IgD-negative memory B cell (primary cell): ENCODE data around the gene NDOR1. TPM values are rescaled to one million over a fixed set of nuclear protein-coding genes. Genes with fewer than 3 reads are reported as not detected.

Experiments used
- H3K27ac Mint-ChIP-seq, 3 donors: one replicate each; pipeline ENCODE4 v1.8.0; 2020 to 2022; ENCODE audit warnings: mild to moderate bottlenecking in 3 of 3, mixed read lengths in 3 of 3, moderate library complexity in 1 of 3
- H3K27me3 Mint-ChIP-seq: one replicate; pipeline ENCODE4 v1.8.0; 2021; ENCODE audit warnings: mixed read lengths
- H3K36me3 Mint-ChIP-seq: one replicate; pipeline ENCODE4 v1.8.0; 2020; ENCODE audit warnings: mild to moderate bottlenecking, mixed read lengths
- H3K4me1 Mint-ChIP-seq, 3 donors: one replicate each; pipeline ENCODE4 v1.8.0; 2020 to 2022; ENCODE audit warnings: mixed read lengths in 3 of 3, mild to moderate bottlenecking in 1 of 3
- H3K4me3 Mint-ChIP-seq, 4 donors: one replicate each; pipeline ENCODE4 v1.8.0; 2020 to 2022; ENCODE audit warnings: mild to moderate bottlenecking in 4 of 4, mixed read lengths in 4 of 4, moderate library complexity in 3 of 4
- H3K9me3 Mint-ChIP-seq, 3 donors: one replicate each; pipeline ENCODE4 v1.8.0; 2020 to 2021; ENCODE audit warnings: mixed read lengths in 3 of 3, mild to moderate bottlenecking in 1 of 3
- polyA plus RNA-seq: library from polyadenylated mRNA; unstranded; fragments of 300-500 nt; fragmentation: Illumina TruSeq; gene quantifications from one replicate; pipeline ENCODE4 v1.2.3, GENCODE V29; 2021

Gene NDOR1
- polyA plus RNA-seq, 1 donor from 2014 or later, result 7.6 TPM

GRCh38 chr9:137224830-137225694 lies 19.6 kb downstream of the NDOR1 start, which contains the start of gene CYSRT1:
Gene CYSRT1, plus strand, starts transcription at chr9:137225174. Its CDS starts 448 bp downstream, at chr9:137225622.
- peaks cover 7% of the 10 kb centered on the region for H3K27me3 Mint-ChIP-seq
- no peaks in the 10 kb centered on the region for H3K36me3 Mint-ChIP-seq
- no peaks in the 10 kb centered on the region for H3K9me3 Mint-ChIP-seq
- H3K27ac Mint-ChIP-seq, result peak within 1 kb of the TSS in 2 of 3 donors; percentile 88 to 90
- peaks cover 0 to 4% (median 2%) of the 10 kb centered on the region in 3 donors for H3K4me1 Mint-ChIP-seq
- H3K4me3 Mint-ChIP-seq, result peak within 1 kb of the TSS; percentile 76 to 94 (median 88)

DNA sequence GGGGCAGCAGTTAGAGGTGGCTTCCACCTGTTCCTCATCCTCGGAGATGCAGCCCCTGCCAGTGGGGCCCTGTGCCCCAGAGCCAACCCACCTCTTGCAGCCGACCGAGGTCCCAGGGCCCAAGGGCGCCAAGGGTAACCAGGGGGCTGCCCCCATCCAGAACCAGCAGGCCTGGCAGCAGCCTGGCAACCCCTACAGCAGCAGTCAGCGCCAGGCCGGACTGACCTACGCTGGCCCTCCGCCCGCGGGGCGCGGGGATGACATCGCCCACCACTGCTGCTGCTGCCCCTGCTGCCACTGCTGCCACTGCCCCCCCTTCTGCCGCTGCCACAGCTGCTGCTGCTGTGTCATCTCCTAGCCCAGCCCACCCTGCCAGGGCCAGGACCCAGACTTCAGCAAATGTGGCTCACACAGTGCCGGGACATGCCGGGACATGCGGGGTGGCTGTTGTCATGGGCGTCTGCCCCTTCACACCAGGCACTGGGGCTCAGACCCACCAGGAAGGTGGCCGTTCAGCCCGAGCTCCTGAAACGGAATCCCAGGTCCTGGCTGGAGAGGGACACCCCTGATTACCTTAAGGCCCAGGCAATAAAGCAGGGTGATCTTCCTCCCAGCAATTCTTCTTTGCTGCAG lies 20.3 kb downstream of the NDOR1 start:
- Mint-ChIP-seq H3K27me3 (peaks cover 6% of the 10 kb centered on the region), H3K27ac (peak overlapping the region in 1 of 3 donors; percentile 18), H3K9me3 (no peaks in the 10 kb centered on the region), H3K4me3 (peak overlapping the region in 1 of 4 donors; percentile 34), H3K4me1 (peaks cover 0 to 4% (median 2%) of the 10 kb centered on the region in 3 donors), H3K36me3 (no peaks in the 10 kb centered on the region)

DNA sequence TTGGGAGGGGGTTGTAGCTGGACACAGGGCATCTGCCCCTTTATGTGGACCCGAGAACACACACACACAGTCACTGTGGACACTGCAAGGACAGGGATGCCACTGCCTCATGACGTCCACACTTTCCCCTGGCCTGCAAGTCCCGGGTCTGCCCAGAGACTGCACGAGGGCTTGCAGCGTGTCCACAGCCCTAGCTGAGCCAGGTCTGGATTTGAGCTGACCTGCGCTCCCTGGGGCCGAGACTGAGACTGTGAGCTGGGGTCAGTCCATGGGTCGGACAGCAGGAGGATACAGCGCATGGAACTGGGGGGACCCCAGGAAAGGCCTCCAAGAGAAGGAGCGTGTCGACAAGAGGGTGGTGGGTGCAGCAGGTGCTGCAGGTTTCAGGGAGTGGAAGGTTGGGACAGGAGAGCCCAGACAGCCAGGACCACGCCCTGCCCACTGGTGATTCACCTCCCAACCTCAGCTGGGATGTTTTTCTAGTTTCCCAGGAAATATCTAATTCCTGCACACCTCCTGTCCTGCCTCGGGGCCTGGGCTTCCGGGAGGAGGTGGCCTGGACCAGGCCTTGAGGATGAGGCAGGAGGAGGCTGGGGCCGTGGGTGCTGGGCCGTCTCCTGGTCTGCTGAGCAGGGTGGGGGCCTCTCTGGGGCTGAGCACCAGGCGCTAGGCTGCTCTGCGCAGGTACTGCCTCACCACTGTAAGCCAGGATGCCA lies 21.0 kb downstream of the NDOR1 start:
- peaks cover 6% of the 10 kb centered on the region for H3K27me3 Mint-ChIP-seq
- no peaks in the 10 kb centered on the region for H3K9me3 Mint-ChIP-seq
- H3K4me1 Mint-ChIP-seq, result peaks cover 0 to 4% (median 2%) of the 10 kb centered on the region in 3 donors
- H3K27ac Mint-ChIP-seq, result peak overlapping the region in 1 of 3 donors; percentile 18
- peak overlapping the region in 1 of 4 donors; percentile 17 for H3K4me3 Mint-ChIP-seq
- no peaks in the 10 kb centered on the region for H3K36me3 Mint-ChIP-seq

- H3K4me1 Mint-ChIP-seq, result peaks cover 0 to 4% (median 2%) of the 10 kb centered on the region in 3 donors
- no peaks in the 10 kb centered on the region for H3K9me3 Mint-ChIP-seq
- peaks cover 6% of the 10 kb centered on the region for H3K27me3 Mint-ChIP-seq
- no peaks in the 10 kb centered on the region for H3K36me3 Mint-ChIP-seq
- H3K4me3 Mint-ChIP-seq, result peak within 1 kb of the TSS in 3 of 4 donors; percentile 19 to 68 (median 67)
- peak within 1 kb of the TSS; percentile 18 to 72 (median 22) for H3K27ac Mint-ChIP-seq
Measured at GRCh38 chr9:137227054-137227852, 21.8 kb downstream of the NDOR1 start, which contains the start of gene RNF224. Gene RNF224, plus strand, starts transcription at chr9:137227502. Its CDS starts 834 bp downstream, at chr9:137228336.

DNA sequence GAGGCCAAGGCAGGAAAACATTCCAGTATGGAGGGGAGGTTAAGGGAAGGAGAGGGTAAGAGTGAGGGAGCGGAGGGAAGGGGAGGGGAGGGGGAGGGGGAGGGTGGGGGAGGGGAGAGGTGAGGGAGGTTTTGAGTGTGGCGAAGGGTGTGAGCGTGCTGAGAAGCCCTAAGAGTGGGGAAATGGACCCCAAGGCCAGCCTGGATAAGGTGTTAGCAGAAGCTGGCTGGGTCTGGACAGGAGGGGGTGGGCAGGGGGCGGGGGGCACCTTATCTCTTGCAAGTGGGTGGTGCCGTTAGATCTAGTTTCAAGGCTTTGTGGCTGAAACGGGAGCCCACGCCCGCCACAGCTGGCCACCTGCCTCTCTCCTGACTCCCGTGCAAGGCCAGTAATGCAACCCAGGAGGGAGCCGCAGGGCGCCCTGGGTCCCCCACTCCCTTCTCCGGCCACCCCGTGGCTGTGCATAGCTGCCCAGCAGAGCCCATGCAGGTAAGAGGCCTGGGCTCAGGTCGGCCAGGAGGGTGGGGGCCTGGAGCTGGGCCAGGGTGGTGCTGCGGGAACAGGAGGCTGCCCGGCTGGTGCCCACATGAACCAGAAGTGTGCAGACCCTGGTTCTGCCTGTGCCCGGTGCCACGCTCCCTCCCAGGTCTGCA lies 22.5 kb downstream of the NDOR1 start:
- peaks cover 6% of the 10 kb centered on the region for H3K27me3 Mint-ChIP-seq
- peak overlapping the region; percentile 6 to 72 (median 22) for H3K27ac Mint-ChIP-seq
- no peaks in the 10 kb centered on the region for H3K9me3 Mint-ChIP-seq
- peak overlapping the region in 1 of 4 donors; percentile 67 for H3K4me3 Mint-ChIP-seq
- H3K36me3 Mint-ChIP-seq, result no peaks in the 10 kb centered on the region
- peaks cover 0 to 4% (median 2%) of the 10 kb centered on the region in 3 donors for H3K4me1 Mint-ChIP-seq

- no peaks in the 10 kb centered on the region for H3K36me3 Mint-ChIP-seq
- H3K4me3 Mint-ChIP-seq, result no peak overlapping the region
- H3K9me3 Mint-ChIP-seq, result no peaks in the 10 kb centered on the region
- peaks cover 0 to 4% (median 2%) of the 10 kb centered on the region in 3 donors for H3K4me1 Mint-ChIP-seq
- no peak overlapping the region for H3K27ac Mint-ChIP-seq
- peaks cover 6% of the 10 kb centered on the region for H3K27me3 Mint-ChIP-seq
Measured at GRCh38 chr9:137228506-137228967, 23.0 kb downstream of the NDOR1 start.

- Mint-ChIP-seq H3K9me3 (no peaks in the 10 kb centered on the region), H3K27ac (no peak overlapping the region), H3K36me3 (no peaks in the 10 kb centered on the region), H3K4me1 (peaks cover 0 to 3% (median 0%) of the 10 kb centered on the region in 3 donors), H3K4me3 (no peak overlapping the region), H3K27me3 (peaks cover 6% of the 10 kb centered on the region)
Measured at GRCh38 chr9:137228968-137229896, 23.7 kb downstream of the NDOR1 start.

DNA sequence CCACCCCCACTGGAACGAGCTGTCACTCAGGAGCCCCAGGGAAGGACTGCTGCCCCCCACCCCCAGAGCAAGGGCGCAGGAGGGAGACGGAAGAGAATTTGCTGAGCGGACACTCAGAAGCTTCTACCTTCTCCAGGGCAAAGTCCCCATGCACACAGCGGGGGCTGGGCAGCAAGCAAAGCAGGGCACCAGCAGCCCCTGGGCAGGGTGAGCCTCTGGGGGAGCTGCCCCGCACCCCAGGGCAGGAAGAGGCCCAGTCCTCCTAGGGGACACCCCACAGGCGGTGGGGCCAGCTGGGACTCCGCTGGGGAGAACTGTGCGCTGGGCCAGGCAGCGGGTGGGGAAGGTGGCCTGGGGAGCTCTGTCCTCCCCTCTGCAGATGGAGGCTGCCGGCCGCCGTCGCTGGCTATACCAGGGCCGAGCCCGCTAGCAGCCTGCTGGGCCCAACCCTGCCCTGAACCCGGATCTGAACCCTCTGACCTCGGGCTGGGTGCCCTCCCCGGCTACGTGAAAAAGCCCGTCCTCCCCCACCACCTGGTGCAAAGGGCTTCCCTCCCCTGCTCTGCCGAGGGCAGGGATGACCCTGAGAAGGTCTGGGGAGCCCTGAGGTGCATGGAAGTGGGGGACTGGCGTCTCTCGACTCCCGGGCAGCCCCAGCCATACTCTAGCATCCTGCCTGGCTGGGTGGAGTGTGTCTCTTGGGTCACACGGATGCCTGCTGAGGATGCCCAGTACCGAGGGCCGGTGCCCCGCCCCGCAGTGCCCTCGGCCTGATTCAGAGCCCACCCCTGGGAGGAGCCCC lies 24.6 kb downstream of the NDOR1 start:
- Mint-ChIP-seq H3K36me3 (no peaks in the 10 kb centered on the region), H3K27me3 (peaks cover 6% of the 10 kb centered on the region), H3K4me3 (no peak overlapping the region), H3K27ac (no peak overlapping the region), H3K4me1 (peaks cover 4 to 8% (median 6%) of the 10 kb centered on the region in 3 donors), H3K9me3 (no peaks in the 10 kb centered on the region)

DNA sequence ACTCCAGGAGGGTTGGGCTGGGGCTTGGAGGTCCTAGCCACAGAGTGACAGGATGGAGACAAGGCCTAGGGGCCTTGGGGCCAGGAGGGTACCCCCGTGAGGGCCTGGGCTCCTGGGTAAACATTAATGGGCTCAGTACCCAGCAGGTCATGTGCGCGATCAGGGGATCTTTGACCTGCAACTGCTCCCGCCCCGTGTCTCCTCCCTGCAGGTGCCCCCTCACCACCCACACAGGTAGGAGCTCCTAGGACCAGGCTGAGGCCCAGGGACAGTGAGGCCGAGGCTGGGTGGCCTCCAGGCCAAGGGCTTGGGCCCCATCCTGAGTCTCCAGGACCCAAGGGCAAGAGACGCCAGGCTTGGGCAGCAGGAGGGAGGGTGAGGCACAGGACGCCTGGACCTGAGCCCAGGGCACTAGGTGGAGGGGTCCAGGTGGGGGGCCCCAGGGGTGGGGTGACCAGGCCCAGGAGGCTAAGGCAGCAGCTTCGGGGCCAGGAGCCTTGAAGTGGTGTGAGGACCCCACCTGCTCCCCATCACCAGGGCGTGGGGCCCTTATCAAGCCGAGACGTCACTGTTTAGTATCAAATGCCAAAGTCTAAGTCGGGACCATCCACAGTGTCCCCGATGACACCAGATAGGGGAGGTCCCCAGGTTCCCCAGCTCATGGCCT lies 25.3 kb downstream of the NDOR1 start, which contains the start of gene SLC34A3:
TSS of gene SLC34A3 (plus strand) at position 197 of the 667 bp plus-strand sequence. CDS start 802 bp downstream, outside the sequence.
- H3K9me3 Mint-ChIP-seq, result no peaks in the 10 kb centered on the region
- no peak within 1 kb of the TSS for H3K27ac Mint-ChIP-seq
- H3K36me3 Mint-ChIP-seq, result no peaks in the 10 kb centered on the region
- peaks cover 6 to 11% (median 10%) of the 10 kb centered on the region in 3 donors for H3K4me1 Mint-ChIP-seq
- H3K4me3 Mint-ChIP-seq, result no peak within 1 kb of the TSS
- H3K27me3 Mint-ChIP-seq, result peaks cover 6% of the 10 kb centered on the region

DNA sequence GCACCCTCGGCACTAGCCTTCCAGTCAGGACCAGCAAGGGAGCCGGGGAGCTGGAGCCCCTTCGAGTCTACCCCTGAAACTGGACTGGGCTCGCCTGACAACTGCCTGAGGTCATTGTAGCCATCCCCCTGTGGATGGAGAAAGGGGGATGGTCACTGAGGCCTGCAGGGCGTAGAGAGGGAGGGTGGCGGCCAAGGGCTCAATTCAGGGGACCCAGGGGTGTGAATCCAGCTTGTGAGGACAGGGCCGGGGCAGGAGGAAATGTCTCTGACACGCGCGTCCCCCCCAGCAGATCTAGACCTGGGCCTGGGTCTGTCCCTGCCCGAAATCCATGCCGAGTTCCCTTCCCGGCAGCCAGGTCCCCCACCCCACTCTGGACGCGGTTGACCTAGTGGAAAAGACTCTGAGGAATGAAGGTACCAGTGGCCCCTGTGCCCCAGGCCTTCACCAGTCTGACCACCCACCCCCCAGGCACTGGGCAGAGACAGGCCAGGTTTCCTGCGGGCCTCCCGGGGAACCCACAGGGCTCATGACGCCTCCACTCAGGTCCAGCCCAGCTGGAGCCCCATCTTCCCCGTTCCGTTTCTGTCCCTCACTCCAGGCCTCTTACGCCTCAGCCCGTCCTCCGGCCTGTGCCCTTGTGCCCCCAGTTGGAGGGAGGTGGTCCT lies 26.0 kb downstream of the NDOR1 start:
- H3K27ac Mint-ChIP-seq, result no peak overlapping the region
- peaks cover 6% of the 10 kb centered on the region for H3K27me3 Mint-ChIP-seq
- H3K4me1 Mint-ChIP-seq, result peaks cover 6 to 11% (median 10%) of the 10 kb centered on the region in 3 donors

DNA sequence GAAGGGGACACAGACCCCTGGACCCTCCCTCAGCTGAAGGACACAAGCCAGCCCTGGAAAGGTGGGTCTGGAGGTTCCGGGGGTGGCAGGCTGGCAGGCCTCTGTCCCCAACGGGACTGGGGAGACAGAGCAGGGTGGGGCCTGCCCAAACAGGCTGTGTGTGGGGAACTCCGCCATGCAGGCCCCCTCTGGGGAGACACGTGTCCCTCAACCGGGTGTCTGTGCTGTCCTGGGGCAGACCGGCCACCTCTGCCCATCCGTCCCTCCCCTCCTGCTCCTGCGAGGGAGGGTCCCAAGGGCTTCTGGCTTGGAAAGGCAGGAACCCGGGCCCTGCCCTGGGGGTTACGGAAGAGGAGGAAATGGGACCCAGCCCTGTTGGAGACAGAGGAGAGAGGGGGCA lies 26.6 kb downstream of the NDOR1 start:
- H3K27me3 Mint-ChIP-seq, result peaks cover 6% of the 10 kb centered on the region

More for the DNA sequence above, 26.0 kb downstream of the NDOR1 start:
- H3K36me3 Mint-ChIP-seq, result no peaks in the 10 kb centered on the region
- H3K4me3 Mint-ChIP-seq, result no peak overlapping the region
- no peaks in the 10 kb centered on the region for H3K9me3 Mint-ChIP-seq

More for the DNA sequence above, 26.6 kb downstream of the NDOR1 start:
- Mint-ChIP-seq H3K4me1 (peaks cover 6 to 11% (median 11%) of the 10 kb centered on the region in 3 donors), H3K36me3 (no peaks in the 10 kb centered on the region), H3K4me3 (no peak overlapping the region), H3K27ac (no peak overlapping the region), H3K9me3 (no peaks in the 10 kb centered on the region)
